Activated naive CD4-positive, alpha-beta T cell treated with anti-CD3 and anti-CD28 coated beads, Interleukin-2, amount 50 U/mL, for 24 hours (primary cell): ENCODE data around the gene SH3GL3.

Experiments used
- H3K27ac Mint-ChIP-seq: one replicate; pipeline ENCODE4 v1.8.0; 2021; ENCODE audit warnings: mild to moderate bottlenecking, mixed read lengths
- H3K27me3 Mint-ChIP-seq: one replicate; pipeline ENCODE4 v1.8.0; 2021; ENCODE audit warnings: mixed read lengths
- H3K36me3 Mint-ChIP-seq: one replicate; pipeline ENCODE4 v1.8.0; 2021; ENCODE audit warnings: mixed read lengths
- H3K4me1 Mint-ChIP-seq: one replicate; pipeline ENCODE4 v1.8.0; 2021; ENCODE audit warnings: mixed read lengths
- H3K4me3 Mint-ChIP-seq: one replicate; pipeline ENCODE4 v1.8.0; 2021; ENCODE audit warnings: mild to moderate bottlenecking, mixed read lengths
- H3K9me3 Mint-ChIP-seq: one replicate; pipeline ENCODE4 v1.8.0; 2021; ENCODE audit warnings: mixed read lengths

Gene SH3GL3

DNA sequence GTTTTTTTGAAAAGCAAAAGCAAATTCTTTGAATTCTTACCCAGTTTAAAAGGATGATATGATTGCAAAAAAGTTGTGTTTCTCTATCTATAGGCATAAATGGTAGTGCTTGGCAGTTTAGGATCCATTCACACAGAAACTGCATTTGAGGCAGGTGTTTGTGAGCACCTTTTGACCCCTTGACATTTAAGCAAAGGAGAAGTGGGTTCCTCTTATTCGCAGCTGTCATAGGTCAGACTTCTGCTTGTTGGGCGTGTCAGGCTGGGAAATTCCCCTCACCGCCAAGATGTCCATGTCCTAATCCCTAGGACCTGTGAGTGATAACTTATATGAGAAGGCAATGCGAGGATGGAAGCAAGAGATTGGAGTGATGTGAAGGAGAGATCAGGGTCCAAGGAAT lies 67.4 kb downstream of the SH3GL3 start:
- Mint-ChIP-seq H3K27ac (no peak overlapping the region), H3K4me3 (no peak overlapping the region), H3K4me1 (no peaks in the 10 kb centered on the region), H3K9me3 (no peaks in the 10 kb centered on the region), H3K36me3 (no peaks in the 10 kb centered on the region), H3K27me3 (peaks cover 8% of the 10 kb centered on the region)

- Mint-ChIP-seq H3K4me1 (no peaks in the 10 kb centered on the region), H3K27ac (no peak overlapping the region), H3K4me3 (no peak overlapping the region), H3K36me3 (no peaks in the 10 kb centered on the region), H3K27me3 (peaks cover 10% of the 10 kb centered on the region), H3K9me3 (no peaks in the 10 kb centered on the region)
Observed at GRCh38 chr15:83515164-83515563, 68.0 kb downstream of the SH3GL3 start.

GRCh38 chr15:83516935-83517334 lies 69.8 kb downstream of the SH3GL3 start:
- Mint-ChIP-seq H3K4me1 (no peaks in the 10 kb centered on the region), H3K4me3 (no peak overlapping the region), H3K9me3 (no peaks in the 10 kb centered on the region)

GRCh38 chr15:83526319-83526718 lies 79.2 kb downstream of the SH3GL3 start:
- peaks cover 14% of the 10 kb centered on the region for H3K27me3 Mint-ChIP-seq
- H3K27ac Mint-ChIP-seq: no peak overlapping the region
- H3K36me3 Mint-ChIP-seq: peaks cover 2% of the 10 kb centered on the region

More at GRCh38 chr15:83516935-83517334, 69.8 kb downstream of the SH3GL3 start:
- peaks cover 21% of the 10 kb centered on the region for H3K27me3 Mint-ChIP-seq
- H3K36me3 Mint-ChIP-seq: no peaks in the 10 kb centered on the region
- H3K27ac Mint-ChIP-seq: no peak overlapping the region

DNA sequence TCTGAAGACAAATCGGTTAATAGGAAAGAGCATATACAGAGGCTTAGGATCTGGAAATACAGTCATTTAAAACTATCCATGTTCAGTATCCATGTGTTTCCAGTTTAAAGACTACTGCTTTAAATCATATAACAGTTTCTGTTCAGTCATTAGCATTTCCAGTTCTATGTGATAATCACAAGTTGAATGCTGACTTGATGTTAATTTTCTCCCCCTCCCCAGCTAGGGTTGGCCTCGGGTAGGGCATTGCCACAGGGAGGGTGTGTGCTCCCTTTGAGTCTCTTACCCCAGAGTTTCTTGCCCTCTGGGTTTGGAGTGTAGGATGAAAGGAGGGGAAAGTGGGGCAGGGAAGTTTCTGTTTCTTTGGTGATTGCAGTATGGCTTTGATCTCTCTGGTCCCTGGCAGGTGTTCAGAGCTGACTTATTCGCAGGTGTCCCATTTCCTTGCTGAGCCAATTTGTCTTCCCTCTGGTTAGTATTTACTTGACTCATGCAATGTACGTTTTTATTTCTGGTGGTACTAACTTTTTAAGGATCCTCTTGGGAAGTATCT lies 86.3 kb downstream of the SH3GL3 start:
- peaks cover 2% of the 10 kb centered on the region for H3K27me3 Mint-ChIP-seq
- peaks cover 2% of the 10 kb centered on the region for H3K36me3 Mint-ChIP-seq
- H3K4me3 Mint-ChIP-seq: no peak overlapping the region
- H3K9me3 Mint-ChIP-seq: peaks cover 3% of the 10 kb centered on the region
- no peak overlapping the region for H3K27ac Mint-ChIP-seq
- no peaks in the 10 kb centered on the region for H3K4me1 Mint-ChIP-seq

More at GRCh38 chr15:83526319-83526718, 79.2 kb downstream of the SH3GL3 start:
- H3K4me1 Mint-ChIP-seq: no peaks in the 10 kb centered on the region
- peaks cover 25% of the 10 kb centered on the region for H3K9me3 Mint-ChIP-seq
- H3K4me3 Mint-ChIP-seq: no peak overlapping the region

DNA sequence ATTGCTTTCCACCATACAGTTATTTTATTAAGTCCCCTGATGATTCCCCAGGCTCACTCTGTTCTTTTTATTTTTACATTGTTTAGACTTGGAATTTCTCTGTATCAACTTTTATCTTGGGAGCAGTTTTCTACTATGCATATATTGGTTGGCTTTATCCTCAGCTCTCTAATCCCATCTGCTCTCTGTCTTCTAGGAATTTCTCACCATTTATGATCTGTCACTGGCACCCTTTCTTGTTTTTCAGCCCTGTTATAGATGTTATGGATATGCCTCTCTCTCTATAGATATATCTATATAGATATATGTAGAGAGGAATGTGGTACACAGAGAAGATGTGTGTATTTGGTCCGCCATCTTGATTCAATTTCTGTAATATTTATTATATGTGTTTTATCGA lies 90.5 kb downstream of the SH3GL3 start:
- Mint-ChIP-seq H3K4me3 (no peak overlapping the region), H3K36me3 (no peaks in the 10 kb centered on the region), H3K27ac (no peak overlapping the region), H3K9me3 (no peaks in the 10 kb centered on the region), H3K4me1 (no peaks in the 10 kb centered on the region), H3K27me3 (peaks cover 2% of the 10 kb centered on the region)

DNA sequence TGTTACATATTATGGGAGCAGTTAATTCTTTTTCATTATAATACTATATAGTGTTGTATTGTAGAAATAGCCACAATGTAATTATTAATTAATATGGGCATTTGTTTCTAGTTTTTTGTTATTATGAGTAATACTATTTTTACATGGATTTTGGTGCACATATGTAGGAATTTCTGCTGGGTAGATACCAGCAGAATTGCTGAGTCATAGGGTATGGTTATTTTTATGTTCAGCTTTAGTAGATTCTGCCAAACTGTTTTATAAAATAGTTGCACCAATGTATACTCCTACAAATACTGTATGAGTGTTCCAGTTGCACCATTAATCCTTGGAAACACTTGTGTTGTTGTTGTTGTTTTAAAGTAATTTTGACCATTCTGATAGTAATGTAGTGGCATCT lies 91.5 kb downstream of the SH3GL3 start:
- Mint-ChIP-seq H3K27me3 (peaks cover 4% of the 10 kb centered on the region), H3K9me3 (peaks cover 3% of the 10 kb centered on the region), H3K27ac (no peak overlapping the region), H3K4me1 (no peaks in the 10 kb centered on the region), H3K4me3 (no peak overlapping the region), H3K36me3 (no peaks in the 10 kb centered on the region)

GRCh38 chr15:83545804-83546511 lies 98.8 kb downstream of the SH3GL3 start:
- no peaks in the 10 kb centered on the region for H3K36me3 Mint-ChIP-seq
- H3K27ac Mint-ChIP-seq: no peak overlapping the region
- H3K4me3 Mint-ChIP-seq: no peak overlapping the region
- no peaks in the 10 kb centered on the region for H3K4me1 Mint-ChIP-seq
- H3K27me3 Mint-ChIP-seq: peaks cover 14% of the 10 kb centered on the region
- peaks cover 14% of the 10 kb centered on the region for H3K9me3 Mint-ChIP-seq

DNA sequence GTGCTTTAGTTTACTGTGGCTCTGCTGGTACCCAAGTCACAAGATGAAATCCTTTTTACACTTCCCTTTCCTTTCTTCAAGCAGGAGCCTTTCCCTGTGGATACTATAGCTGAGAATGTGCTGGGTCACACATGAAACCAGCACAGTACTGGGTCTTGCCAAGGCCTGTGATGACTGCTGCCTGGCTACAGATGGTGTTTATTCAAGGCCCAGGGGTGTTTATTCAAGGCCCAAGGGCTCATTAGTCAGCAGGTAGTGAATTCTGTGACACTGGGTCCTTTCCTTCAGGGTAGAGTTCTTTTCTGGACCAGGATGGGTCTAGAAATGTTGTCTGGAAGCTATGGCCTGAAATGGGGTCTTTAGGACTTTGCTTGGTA lies 99.4 kb downstream of the SH3GL3 start:
- Mint-ChIP-seq H3K27ac (no peak overlapping the region), H3K4me3 (no peak overlapping the region), H3K36me3 (no peaks in the 10 kb centered on the region), H3K4me1 (no peaks in the 10 kb centered on the region), H3K27me3 (peaks cover 14% of the 10 kb centered on the region), H3K9me3 (peaks cover 14% of the 10 kb centered on the region)

DNA sequence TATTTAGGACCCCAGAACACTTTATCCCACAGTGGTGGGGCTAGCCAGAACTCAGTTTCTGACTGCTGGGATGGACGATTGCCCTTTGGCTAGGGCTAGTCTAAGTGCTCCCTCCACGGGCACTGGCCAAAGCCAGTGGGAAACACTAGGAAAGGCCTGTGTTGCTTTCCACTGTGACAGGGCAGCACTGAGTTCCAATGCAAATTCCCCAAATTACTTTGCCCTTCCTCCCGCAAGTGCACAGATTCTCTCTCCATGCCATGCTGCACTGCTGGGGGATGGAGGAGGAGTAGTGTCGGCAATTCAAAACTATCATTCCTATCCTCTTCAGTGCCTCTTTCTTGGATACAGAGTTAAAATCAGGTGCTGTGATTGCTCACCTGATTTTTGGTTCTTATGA lies 100.0 kb downstream of the SH3GL3 start:
- peaks cover 14% of the 10 kb centered on the region for H3K27me3 Mint-ChIP-seq
- no peak overlapping the region for H3K27ac Mint-ChIP-seq
- H3K4me3 Mint-ChIP-seq: no peak overlapping the region
- no peaks in the 10 kb centered on the region for H3K4me1 Mint-ChIP-seq
- H3K36me3 Mint-ChIP-seq: no peaks in the 10 kb centered on the region
- peaks cover 14% of the 10 kb centered on the region for H3K9me3 Mint-ChIP-seq

DNA sequence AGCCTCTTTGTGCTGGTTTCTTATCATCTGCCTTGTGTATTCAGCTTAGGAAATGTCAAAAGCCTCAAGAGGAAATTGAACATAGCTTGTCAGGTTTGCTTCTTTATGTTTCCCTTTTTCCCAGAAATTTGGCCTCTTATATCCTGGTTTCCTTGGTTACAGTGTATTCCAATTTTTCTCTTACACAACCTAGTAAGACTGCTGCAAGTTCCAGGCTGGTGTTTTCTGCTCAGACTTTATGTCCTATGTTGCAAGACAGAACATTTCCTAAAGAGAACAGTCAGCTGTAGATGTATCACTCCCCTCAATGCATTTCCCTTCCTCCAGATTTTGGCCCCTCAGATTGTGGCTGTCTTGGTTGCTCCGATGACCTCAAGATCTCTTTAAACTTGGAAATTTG lies 102.5 kb downstream of the SH3GL3 start:
- Mint-ChIP-seq H3K4me1 (no peaks in the 10 kb centered on the region), H3K9me3 (peaks cover 6% of the 10 kb centered on the region), H3K4me3 (no peak overlapping the region), H3K27me3 (peaks cover 12% of the 10 kb centered on the region), H3K36me3 (no peaks in the 10 kb centered on the region), H3K27ac (no peak overlapping the region)

GRCh38 chr15:83554558-83554957 lies 107.4 kb downstream of the SH3GL3 start:
- H3K9me3 Mint-ChIP-seq: no peaks in the 10 kb centered on the region
- H3K27me3 Mint-ChIP-seq: peaks cover 20% of the 10 kb centered on the region
- no peak overlapping the region for H3K27ac Mint-ChIP-seq
- H3K4me3 Mint-ChIP-seq: no peak overlapping the region
- no peaks in the 10 kb centered on the region for H3K36me3 Mint-ChIP-seq
- no peaks in the 10 kb centered on the region for H3K4me1 Mint-ChIP-seq

DNA sequence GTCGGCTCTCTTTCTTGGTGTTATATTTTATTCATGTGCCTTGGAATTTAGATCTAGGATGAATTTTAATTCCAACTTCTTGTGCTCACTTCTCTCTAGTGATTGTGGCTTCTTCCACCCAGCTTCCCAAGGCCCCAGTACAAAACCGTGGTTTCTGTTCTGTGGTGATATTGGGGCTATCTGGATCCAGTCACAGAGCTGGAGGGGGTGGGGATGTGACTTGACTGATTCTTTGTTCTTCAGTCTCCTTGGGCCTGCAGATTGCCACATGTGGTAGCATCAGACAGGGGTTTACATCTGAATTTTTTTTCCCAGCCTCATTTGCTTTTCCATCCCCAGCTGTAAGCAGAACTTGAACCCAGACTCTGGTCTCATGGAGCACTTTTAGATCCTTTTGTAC lies 108.2 kb downstream of the SH3GL3 start:
- Mint-ChIP-seq H3K9me3 (no peaks in the 10 kb centered on the region), H3K27me3 (peaks cover 18% of the 10 kb centered on the region), H3K36me3 (no peaks in the 10 kb centered on the region), H3K27ac (no peak overlapping the region), H3K4me3 (no peak overlapping the region), H3K4me1 (no peaks in the 10 kb centered on the region)

GRCh38 chr15:83556068-83556467 lies 108.9 kb downstream of the SH3GL3 start:
- Mint-ChIP-seq H3K36me3 (no peaks in the 10 kb centered on the region), H3K4me3 (no peak overlapping the region), H3K27ac (no peak overlapping the region), H3K4me1 (no peaks in the 10 kb centered on the region), H3K27me3 (peaks cover 18% of the 10 kb centered on the region), H3K9me3 (no peaks in the 10 kb centered on the region)

DNA sequence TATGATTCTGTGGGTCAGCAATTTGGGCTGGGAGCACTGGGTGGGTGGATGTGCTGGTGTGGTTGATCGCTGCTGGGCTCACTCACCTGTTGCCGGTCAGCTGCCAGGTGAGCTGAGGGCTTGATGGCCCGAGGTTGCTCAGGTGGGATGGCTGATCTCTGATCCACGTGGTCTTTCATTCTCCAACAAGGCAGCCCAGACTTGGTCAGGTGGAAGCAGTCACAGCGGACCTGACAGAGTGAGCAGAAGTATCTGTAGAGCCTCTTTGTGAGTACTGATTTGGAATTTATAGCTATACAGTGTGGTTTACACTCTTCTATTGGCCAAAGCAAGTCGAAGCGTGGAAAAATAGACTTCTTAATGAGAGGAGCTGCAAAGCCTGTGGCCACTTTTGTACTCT lies 109.6 kb downstream of the SH3GL3 start:
- Mint-ChIP-seq H3K4me1 (no peaks in the 10 kb centered on the region), H3K4me3 (no peak overlapping the region)

GRCh38 chr15:83558146-83558545 lies 111.0 kb downstream of the SH3GL3 start:
- no peaks in the 10 kb centered on the region for H3K36me3 Mint-ChIP-seq
- H3K9me3 Mint-ChIP-seq: no peaks in the 10 kb centered on the region
- no peak overlapping the region for H3K27ac Mint-ChIP-seq
- no peak overlapping the region for H3K4me3 Mint-ChIP-seq
- H3K4me1 Mint-ChIP-seq: no peaks in the 10 kb centered on the region
- peaks cover 18% of the 10 kb centered on the region for H3K27me3 Mint-ChIP-seq

More for the DNA sequence above, 109.6 kb downstream of the SH3GL3 start:
- no peaks in the 10 kb centered on the region for H3K36me3 Mint-ChIP-seq
- no peaks in the 10 kb centered on the region for H3K9me3 Mint-ChIP-seq
- peaks cover 18% of the 10 kb centered on the region for H3K27me3 Mint-ChIP-seq
- no peak overlapping the region for H3K27ac Mint-ChIP-seq
